Upper lobe of left lung (tissue), 4 donors: Measurements from ENCODE around the gene LIG1.

Experiments used
- CTCF ChIP-seq, 6 experiments: fragments of 450-650 bp in 4 of 6; fragments of 200-600 bp in 2 of 6; sonication (generic) in 2 of 6; IDR thresholded peaks; one replicate each; pipeline ENCODE4 v1.5.1; 2016 to 2019; ENCODE audit warnings: antibody characterized with exemption in 6 of 6
- EP300 ChIP-seq, 4 donors: sonication (generic); formaldehyde crosslinking; IDR thresholded peaks; one replicate each; pipeline ENCODE4 v1.5.1; 2017; ENCODE audit warnings: antibody characterized with exemption in 4 of 4, control low read depth in 2 of 4
- POLR2A ChIP-seq, 4 donors: fragments of 450-650 bp; IDR thresholded peaks; one replicate each; pipeline ENCODE4 v1.5.1; 2016 to 2017; ENCODE audit warnings: antibody characterized with exemption in 4 of 4, mild to moderate bottlenecking in 2 of 4
- POLR2AphosphoS5 ChIP-seq, 2 donors: sonication (generic); formaldehyde crosslinking; IDR thresholded peaks; one replicate each; pipeline ENCODE4 v1.5.1; 2017; ENCODE audit warnings: antibody characterized with exemption in 2 of 2

DNA sequence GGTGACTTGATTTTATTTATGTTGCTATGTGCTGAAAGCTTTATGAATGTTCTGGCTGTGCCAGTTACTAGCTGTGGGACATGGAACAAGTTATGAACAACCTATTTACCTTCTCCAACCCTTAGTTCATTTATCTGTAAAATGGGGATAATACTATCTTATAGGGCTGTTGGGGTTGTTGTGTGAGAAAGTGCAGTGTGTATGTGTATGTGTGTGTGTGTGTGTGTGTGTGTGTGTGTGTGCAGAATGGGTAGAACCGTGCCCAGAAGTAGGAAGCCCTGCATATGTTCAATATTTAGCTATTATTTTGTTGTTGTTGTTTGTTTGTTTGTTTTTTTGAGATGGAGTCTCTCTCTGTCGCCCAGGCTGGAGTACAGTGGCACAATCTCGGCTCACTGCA is 20.7 kb upstream of the LIG1 start:
- no peak for TF ChIP-seq POLR2AphosphoS5 (IDR thresholded peaks at IDR 0.05)
- TF ChIP-seq POLR2A (IDR thresholded peaks at IDR 0.05): no peak
- TF ChIP-seq CTCF (IDR thresholded peaks at IDR 0.05): no peak
- TF ChIP-seq EP300 (IDR thresholded peaks at IDR 0.05): no peak
